Measurements from ENCODE around the gene C5orf15.

DNA sequence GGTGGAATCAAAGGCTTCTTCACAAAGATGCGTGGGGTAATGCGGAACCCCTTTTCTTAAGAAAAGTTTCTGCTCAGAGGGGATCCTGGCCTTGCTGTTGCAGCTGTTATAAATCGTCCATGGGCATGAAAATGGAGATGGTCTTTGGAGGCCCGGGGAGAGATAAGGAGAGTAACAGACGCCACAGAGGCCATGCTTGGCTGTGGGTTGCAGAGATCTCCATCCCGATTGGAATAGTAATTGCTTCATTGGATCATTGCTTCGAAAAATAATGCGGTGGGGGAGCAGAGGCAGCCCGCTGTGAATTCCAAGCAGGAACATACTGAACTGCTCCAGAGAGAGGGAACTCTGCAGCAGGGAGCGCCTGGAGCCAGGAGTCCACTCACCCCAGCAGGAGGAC lies 55.5 kb downstream of the C5orf15 start:
- TF ChIP-seq, protein P1, sequence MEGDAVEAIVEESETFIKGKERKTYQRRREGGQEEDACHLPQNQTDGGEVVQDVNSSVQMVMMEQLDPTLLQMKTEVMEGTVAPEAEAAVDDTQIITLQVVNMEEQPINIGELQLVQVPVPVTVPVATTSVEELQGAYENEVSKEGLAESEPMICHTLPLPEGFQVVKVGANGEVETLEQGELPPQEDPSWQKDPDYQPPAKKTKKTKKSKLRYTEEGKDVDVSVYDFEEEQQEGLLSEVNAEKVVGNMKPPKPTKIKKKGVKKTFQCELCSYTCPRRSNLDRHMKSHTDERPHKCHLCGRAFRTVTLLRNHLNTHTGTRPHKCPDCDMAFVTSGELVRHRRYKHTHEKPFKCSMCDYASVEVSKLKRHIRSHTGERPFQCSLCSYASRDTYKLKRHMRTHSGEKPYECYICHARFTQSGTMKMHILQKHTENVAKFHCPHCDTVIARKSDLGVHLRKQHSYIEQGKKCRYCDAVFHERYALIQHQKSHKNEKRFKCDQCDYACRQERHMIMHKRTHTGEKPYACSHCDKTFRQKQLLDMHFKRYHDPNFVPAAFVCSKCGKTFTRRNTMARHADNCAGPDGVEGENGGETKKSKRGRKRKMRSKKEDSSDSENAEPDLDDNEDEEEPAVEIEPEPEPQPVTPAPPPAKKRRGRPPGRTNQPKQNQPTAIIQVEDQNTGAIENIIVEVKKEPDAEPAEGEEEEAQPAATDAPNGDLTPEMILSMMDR (conservative IDR thresholded peaks at IDR 0.05; ENCODE audit: low read depth in 2 of 2), result no peak
- no peak for TF ChIP-seq EZH2 (IDR thresholded peaks at IDR 0.05; ENCODE audit: low read depth, unreplicated experiment)
- TF ChIP-seq POLR2AphosphoS5 (IDR thresholded peaks at IDR 0.05; ENCODE audit: low read depth), result no peak
- no peak for TF ChIP-seq EZH2phosphoT487 (IDR thresholded peaks at IDR 0.05; ENCODE audit: unreplicated experiment)
- TF ChIP-seq, protein P2, sequence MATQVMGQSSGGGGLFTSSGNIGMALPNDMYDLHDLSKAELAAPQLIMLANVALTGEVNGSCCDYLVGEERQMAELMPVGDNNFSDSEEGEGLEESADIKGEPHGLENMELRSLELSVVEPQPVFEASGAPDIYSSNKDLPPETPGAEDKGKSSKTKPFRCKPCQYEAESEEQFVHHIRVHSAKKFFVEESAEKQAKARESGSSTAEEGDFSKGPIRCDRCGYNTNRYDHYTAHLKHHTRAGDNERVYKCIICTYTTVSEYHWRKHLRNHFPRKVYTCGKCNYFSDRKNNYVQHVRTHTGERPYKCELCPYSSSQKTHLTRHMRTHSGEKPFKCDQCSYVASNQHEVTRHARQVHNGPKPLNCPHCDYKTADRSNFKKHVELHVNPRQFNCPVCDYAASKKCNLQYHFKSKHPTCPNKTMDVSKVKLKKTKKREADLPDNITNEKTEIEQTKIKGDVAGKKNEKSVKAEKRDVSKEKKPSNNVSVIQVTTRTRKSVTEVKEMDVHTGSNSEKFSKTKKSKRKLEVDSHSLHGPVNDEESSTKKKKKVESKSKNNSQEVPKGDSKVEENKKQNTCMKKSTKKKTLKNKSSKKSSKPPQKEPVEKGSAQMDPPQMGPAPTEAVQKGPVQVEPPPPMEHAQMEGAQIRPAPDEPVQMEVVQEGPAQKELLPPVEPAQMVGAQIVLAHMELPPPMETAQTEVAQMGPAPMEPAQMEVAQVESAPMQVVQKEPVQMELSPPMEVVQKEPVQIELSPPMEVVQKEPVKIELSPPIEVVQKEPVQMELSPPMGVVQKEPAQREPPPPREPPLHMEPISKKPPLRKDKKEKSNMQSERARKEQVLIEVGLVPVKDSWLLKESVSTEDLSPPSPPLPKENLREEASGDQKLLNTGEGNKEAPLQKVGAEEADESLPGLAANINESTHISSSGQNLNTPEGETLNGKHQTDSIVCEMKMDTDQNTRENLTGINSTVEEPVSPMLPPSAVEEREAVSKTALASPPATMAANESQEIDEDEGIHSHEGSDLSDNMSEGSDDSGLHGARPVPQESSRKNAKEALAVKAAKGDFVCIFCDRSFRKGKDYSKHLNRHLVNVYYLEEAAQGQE (IDR thresholded peaks at IDR 0.05; ENCODE audit: unreplicated experiment), result no peak
- TF ChIP-seq CREB1 (CRISPR knock-in tag; IDR thresholded peaks at IDR 0.05; ENCODE audit: low read depth), result no peak
- TF ChIP-seq ZNF114 (CRISPR knock-in tag; IDR thresholded peaks at IDR 0.05), result no peak
- no peak for TF ChIP-seq JUNB (IDR thresholded peaks at IDR 0.05; ENCODE audit: unreplicated experiment)
- no peak for TF ChIP-seq ZNF331 (CRISPR knock-in tag; IDR thresholded peaks at IDR 0.05; ENCODE audit: low read depth)
- TF ChIP-seq, protein P3, sequence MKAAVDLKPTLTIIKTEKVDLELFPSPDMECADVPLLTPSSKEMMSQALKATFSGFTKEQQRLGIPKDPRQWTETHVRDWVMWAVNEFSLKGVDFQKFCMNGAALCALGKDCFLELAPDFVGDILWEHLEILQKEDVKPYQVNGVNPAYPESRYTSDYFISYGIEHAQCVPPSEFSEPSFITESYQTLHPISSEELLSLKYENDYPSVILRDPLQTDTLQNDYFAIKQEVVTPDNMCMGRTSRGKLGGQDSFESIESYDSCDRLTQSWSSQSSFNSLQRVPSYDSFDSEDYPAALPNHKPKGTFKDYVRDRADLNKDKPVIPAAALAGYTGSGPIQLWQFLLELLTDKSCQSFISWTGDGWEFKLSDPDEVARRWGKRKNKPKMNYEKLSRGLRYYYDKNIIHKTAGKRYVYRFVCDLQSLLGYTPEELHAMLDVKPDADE (IDR thresholded peaks at IDR 0.05), result no peak
